CD1c-positive myeloid dendritic cell (primary cell): ENCODE measurements around the gene BBLN.
"Not testable (repeated sequence)": the region's sequence is repeated elsewhere in the genome, so short reads cannot be mapped to it uniquely, and the experiment has no call there.

Source experiments
- DNase-seq: peaks from one replicate; pipeline ENCODE4 v3.0.0-alpha.2; 2016; ENCODE audit errors: extremely low spot score

The BBLN gene

GRCh38 chr9:128163027-128163515 lies 3.0 kb downstream of the BBLN start:
- DNase-seq: no peak

- no peak for DNase-seq
Observed at GRCh38 chr9:128163523-128164306, 3.6 kb downstream of the BBLN start.

GRCh38 chr9:128164307-128164885 lies 4.3 kb downstream of the BBLN start:
- peak; percentile 8 for DNase-seq

- DNase-seq: no peak
Observed at GRCh38 chr9:128166169-128166568, 6.1 kb downstream of the BBLN start.

- DNase-seq: no peak
Observed at GRCh38 chr9:128167209-128167608, 7.1 kb downstream of the BBLN start.

GRCh38 chr9:128168731-128169308 lies 8.8 kb downstream of the BBLN start:
- DNase-seq: no peak

GRCh38 chr9:128169492-128169891 lies 9.4 kb downstream of the BBLN start:
- DNase-seq: no peak

- DNase-seq: no peak
Observed at GRCh38 chr9:128169925-128170324, 9.9 kb downstream of the BBLN start.

- no peak for DNase-seq
Observed at GRCh38 chr9:128174062-128174461, 14.0 kb downstream of the BBLN start.

- DNase-seq: no peak
Observed at GRCh38 chr9:128175102-128175563, 15.1 kb downstream of the BBLN start.

GRCh38 chr9:128175726-128176125 lies 15.7 kb downstream of the BBLN start:
- no peak for DNase-seq

GRCh38 chr9:128178806-128179431 lies 18.9 kb downstream of the BBLN start:
- no peak for DNase-seq

- no peak for DNase-seq
Observed at GRCh38 chr9:128180001-128180400, 19.9 kb downstream of the BBLN start.

GRCh38 chr9:128180447-128180846 lies 20.4 kb downstream of the BBLN start:
- DNase-seq: no peak

GRCh38 chr9:128181480-128181879 lies 21.4 kb downstream of the BBLN start:
- DNase-seq: not testable (repeated sequence)

GRCh38 chr9:128182893-128183588 lies 23.0 kb downstream of the BBLN start:
- DNase-seq: no peak

- no peak for DNase-seq
Observed at GRCh38 chr9:128185979-128186965, 26.2 kb downstream of the BBLN start.

GRCh38 chr9:128187361-128187760 lies 27.3 kb downstream of the BBLN start:
- DNase-seq: no peak

GRCh38 chr9:128188209-128188608 lies 28.1 kb downstream of the BBLN start:
- DNase-seq: no peak

GRCh38 chr9:128190013-128190412 lies 29.9 kb downstream of the BBLN start:
- no peak for DNase-seq
